PC-9 (cell line): ENCODE results near the gene SPINT3. TPM values are rescaled to one million over a fixed set of nuclear protein-coding genes. Genes with fewer than 3 reads are reported as not detected.
"Not testable (repeated sequence)": the region's sequence is repeated elsewhere in the genome, so short reads cannot be mapped to it uniquely, and the experiment has no call there.

ENCODE experiments used
- BruUV-seq: library from RNA; stranded (reverse); fragments of 400-500 nt; replicated peaks from 2 replicates; lab custom pipeline; 2021; lab: Mats Ljungman, UMichigan
- CTCF ChIA-PET: fragments of 300-600 bp; sonication (Branson Sonifier 250); formaldehyde crosslinking; loops from one replicate; lab custom pipeline; 2022; ENCODE audit warnings: antibody characterized with exemption; lab: Charles Lee
- POLR2A ChIA-PET: fragments of 300-600 bp; sonication (Branson Sonifier 250); formaldehyde crosslinking; loops from one replicate; lab custom pipeline; 2022; ENCODE audit warnings: antibody characterized with exemption; ENCODE audit not compliant: unreplicated experiment; lab: Charles Lee
- DNase-seq, 2 experiments: peaks; one replicate each; pipeline versions ENCODE4 v3.0.0 to v3.0.0-alpha.2; 2015 to 2022; ENCODE audit warnings: mixed read lengths in 1 of 2
- H2AFZ ChIP-seq: fragments of 200-600 bp; sonication (generic); 2 replicates; pipeline ENCODE4 v1.8.1; 2017; ENCODE audit warnings: antibody characterized with exemption
- H3F3A ChIP-seq: fragments of 200-600 bp; sonication (generic); 2 replicates; pipeline ENCODE4 v1.8.1; 2017; ENCODE audit warnings: antibody characterized with exemption, mild to moderate bottlenecking, low read depth; ENCODE audit not compliant: insufficient read depth
- H3K27ac ChIP-seq: fragments of 200-600 bp; sonication (generic); 2 replicates; pipeline ENCODE4 v1.6.1; 2016; ENCODE audit warnings: mixed run types
- H3K27me3 ChIP-seq: fragments of 200-600 bp; sonication (generic); 2 replicates; pipeline ENCODE4 v1.6.1; 2016; ENCODE audit warnings: low read depth, mixed run types; ENCODE audit not compliant: insufficient read depth
- H3K36me3 ChIP-seq: fragments of 200-600 bp; sonication (generic); 2 replicates; pipeline ENCODE4 v1.6.1; 2016; ENCODE audit warnings: low read depth, mixed run types
- H3K4me1 ChIP-seq: fragments of 200-600 bp; sonication (generic); replicated peaks from 2 replicates; pipeline ENCODE4 v1.6.1; 2016; ENCODE audit warnings: mixed run types; ENCODE audit not compliant: insufficient read depth
- H3K4me2 ChIP-seq: fragments of 200-600 bp; sonication (generic); 2 replicates; pipeline ENCODE4 v1.6.1; 2017; ENCODE audit warnings: mixed run types
- H3K4me3 ChIP-seq: fragments of 200-600 bp; sonication (generic); 2 replicates; pipeline ENCODE4 v1.6.1; 2016; ENCODE audit warnings: mixed run types
- H3K79me2 ChIP-seq: fragments of 200-600 bp; sonication (generic); 2 replicates; pipeline ENCODE4 v1.6.1; 2017; ENCODE audit warnings: low read depth, mixed run types
- H3K9me2 ChIP-seq: fragments of 200-600 bp; sonication (generic); 2 replicates; pipeline ENCODE4 v1.8.1; 2017; ENCODE audit warnings: mild to moderate bottlenecking; ENCODE audit not compliant: insufficient read depth
- H3K9me3 ChIP-seq: fragments of 200-600 bp; sonication (generic); 2 replicates; pipeline ENCODE4 v1.8.1; 2016; ENCODE audit warnings: low read depth; ENCODE audit not compliant: insufficient read depth
- H4K20me1 ChIP-seq: fragments of 200-600 bp; sonication (generic); 2 replicates; pipeline ENCODE4 v1.8.1; 2017; ENCODE audit not compliant: insufficient read depth
- CTCF ChIP-seq: fragments of 200-600 bp; sonication (generic); conservative IDR thresholded peaks from 2 replicates; pipeline ENCODE4 v1.6.1; 2017; ENCODE audit warnings: mixed run types, antibody characterized with exemption, mild to moderate bottlenecking, moderate library complexity
- EZH2 ChIP-seq: fragments of 200-600 bp; sonication (generic); IDR thresholded peaks from 2 replicates; pipeline ENCODE4 v1.8.0; 2017; ENCODE audit warnings: antibody characterized with exemption, low read depth
- intact Hi-C: fragments of 100-400 bp; cut with micrococcal nuclease; formaldehyde crosslinking; loops from one replicate; pipeline ENCODE4 v1.10.0; 2022; ENCODE audit not compliant: unreplicated experiment
- total RNA-seq: library from RNA; stranded (reverse); gene quantifications from 2 replicates; pipeline ENCODE4 v1.2.3, GENCODE V29; 2021

The SPINT3 gene
- total RNA-seq, 1 experiment from 2014 or later, result not detected

DNA sequence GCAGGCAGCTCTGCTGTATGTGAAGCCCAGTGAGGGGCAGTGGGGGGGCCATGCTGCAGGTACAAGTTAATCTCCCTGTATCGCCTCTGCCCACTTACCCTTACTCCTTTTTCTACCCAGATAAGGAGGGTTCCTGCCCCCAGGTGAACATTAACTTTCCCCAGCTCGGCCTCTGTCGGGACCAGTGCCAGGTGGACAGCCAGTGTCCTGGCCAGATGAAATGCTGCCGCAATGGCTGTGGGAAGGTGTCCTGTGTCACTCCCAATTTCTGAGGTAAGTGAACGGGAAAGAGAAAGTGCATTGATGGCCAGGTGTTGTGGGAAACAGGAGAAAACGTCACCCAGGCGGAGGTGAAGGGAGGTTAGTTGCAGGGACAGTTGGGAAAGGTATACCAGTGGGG lies 35.6 kb downstream of the SPINT3 start:
- intact Hi-C loops, result no loop called here
- no peak overlapping the region for H2AFZ ChIP-seq
- H3K9me3 ChIP-seq, result no peaks in the 10 kb centered on the region
- H3F3A ChIP-seq, result no peaks in the 10 kb centered on the region; the same call in 1 of the 2 replicates
- POLR2A ChIA-PET, result no interaction called here
- H3K79me2 ChIP-seq, result peaks cover 15% of the 10 kb centered on the region
- CTCF ChIA-PET, result interaction anchor here (0.6 kb wide), 1 partner anchor 111 kb away, joined by 3 read pairs; no protein-coding TSS in a partner anchor
- H3K4me2 ChIP-seq, result no peak overlapping the region
- H3K36me3 ChIP-seq, result peaks cover 11% of the 10 kb centered on the region
- no peak overlapping the region for H3K27ac ChIP-seq
- no peaks in the 10 kb centered on the region for H3K9me2 ChIP-seq
- no peaks in the 10 kb centered on the region for H4K20me1 ChIP-seq
- BruUV-seq, result no TSS peak
- no peaks in the 10 kb centered on the region; the same call in 1 of the 2 replicates for H3K4me1 ChIP-seq
- peak in 1 of 2 experiments; percentile 12 for DNase-seq
- H3K4me3 ChIP-seq, result no peak overlapping the region
- no peaks in the 10 kb centered on the region for H3K27me3 ChIP-seq
- TF ChIP-seq CTCF, result no peak
- no peak for TF ChIP-seq EZH2

- Histone ChIP-seq H3K4me2 (peak overlapping the region; percentile 18; the same call in 1 of the 2 replicates), H3K36me3 (peaks cover 11% of the 10 kb centered on the region), H3K27ac (0 out of 2 replicates have a peak overlapping the region, but pooled peaks have one; percentile 10), H3K79me2 (peaks cover 26% of the 10 kb centered on the region)
- BruUV-seq, H3K27me3 ChIP-seq, H3K9me2 ChIP-seq, H3K9me3 ChIP-seq, H3K4me3 ChIP-seq, CTCF ChIA-PET, intact Hi-C loops, POLR2A ChIA-PET, H4K20me1 ChIP-seq, H3K4me1 ChIP-seq, H3F3A ChIP-seq, H2AFZ ChIP-seq: not testable (repeated sequence)
- DNase-seq, result peak in 1 of 2 experiments; percentile 35
Measured at GRCh38 chr20:45477530-45478148, 37.8 kb downstream of the SPINT3 start.

DNA sequence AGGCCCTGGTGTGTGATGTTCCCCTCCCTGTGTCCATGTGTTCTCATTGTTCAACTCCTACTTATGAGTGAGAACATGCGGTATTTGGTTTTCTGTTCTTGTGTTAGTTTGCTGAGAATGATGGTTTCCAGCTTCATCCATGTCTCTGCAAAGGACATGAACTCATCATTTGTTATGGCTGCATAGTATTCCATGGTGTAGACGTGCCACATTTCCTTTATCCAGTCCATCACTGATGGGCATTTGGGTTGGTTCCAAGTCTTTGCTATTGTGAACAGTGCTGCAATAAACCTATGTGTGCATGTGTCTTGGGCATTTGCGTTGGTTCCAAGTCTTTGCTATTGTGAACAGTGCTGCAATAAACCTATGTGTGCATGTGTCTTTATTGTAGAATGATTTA lies 43.1 kb downstream of the SPINT3 start:
- H3K27me3 ChIP-seq, BruUV-seq, H3K4me3 ChIP-seq, H3K9me2 ChIP-seq, CTCF ChIA-PET, POLR2A ChIA-PET, H3K9me3 ChIP-seq, intact Hi-C loops, H3K27ac ChIP-seq, H4K20me1 ChIP-seq, H3F3A ChIP-seq, H3K4me2 ChIP-seq, DNase-seq, H2AFZ ChIP-seq: not testable (repeated sequence)
- peaks cover 20% of the 10 kb centered on the region; the same call in 1 of the 2 replicates for H3K36me3 ChIP-seq
- peaks cover 39% of the 10 kb centered on the region for H3K79me2 ChIP-seq
- peaks cover 18% of the 10 kb centered on the region for H3K4me1 ChIP-seq

DNA sequence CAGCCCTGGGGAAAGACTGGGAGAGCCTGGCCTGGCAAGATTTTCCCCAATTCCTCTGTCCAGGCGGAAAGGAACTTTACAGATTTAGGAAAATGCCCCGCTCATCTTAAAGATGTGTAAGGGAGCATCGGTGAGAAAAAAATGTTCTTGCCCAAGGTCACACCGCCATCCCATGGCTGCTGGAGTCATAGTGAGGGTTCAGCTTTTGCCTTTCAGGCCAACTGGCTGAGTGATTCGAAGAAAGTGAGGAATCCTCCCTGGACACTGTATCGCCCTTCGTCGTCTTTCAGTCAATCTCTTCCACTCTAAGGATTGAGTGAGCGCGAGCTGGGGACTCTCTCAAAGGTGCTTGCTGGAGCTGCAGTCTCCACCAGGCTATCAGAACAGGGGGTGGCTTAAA lies 44.5 kb downstream of the SPINT3 start:
- Histone ChIP-seq H3K9me3 (no peaks in the 10 kb centered on the region), H2AFZ (peak overlapping the region; percentile 80), H3K4me2 (peak overlapping the region; percentile 96), H3K4me1 (peaks cover 23% of the 10 kb centered on the region), H3K79me2 (peaks cover 32% of the 10 kb centered on the region), H3K4me3 (peak overlapping the region; percentile 67), H3K27me3 (no peaks in the 10 kb centered on the region), H3K27ac (peak overlapping the region; percentile 88), H3K9me2 (no peaks in the 10 kb centered on the region), H3K36me3 (peaks cover 20% of the 10 kb centered on the region; the same call in 1 of the 2 replicates), H3F3A (0 out of 2 replicates have a peak, but pooled peaks cover 10% of the 10 kb centered on the region), H4K20me1 (no peaks in the 10 kb centered on the region)
- ChIA-PET CTCF (interaction anchor here (1.0 kb wide), 1 partner anchor 15 kb away, joined by 4 read pairs; no protein-coding TSS in a partner anchor), POLR2A (interaction anchor here (0.6 to 0.8 kb wide), 2 partner anchors 309 to 385 kb away, joined by 5 to 11 read pairs; no protein-coding TSS in a partner anchor)
- TF ChIP-seq CTCF, result no peak
- TF ChIP-seq EZH2, result no peak
- BruUV-seq, result TSS peak; percentile 26
- peak in 1 of 2 experiments; percentile 34 for DNase-seq
- intact Hi-C loops, result no loop called here
